OCI-LY7 (cell line): ENCODE data around the gene SCN8A. TPM values are rescaled to one million over a fixed set of nuclear protein-coding genes. Genes with fewer than 3 reads are reported as not detected.

Experiments used
- BruUV-seq: library from RNA; stranded (reverse); fragments of 400-500 nt; replicated peaks from 2 replicates; lab custom pipeline; 2021; lab: Mats Ljungman, UMichigan
- CTCF ChIA-PET: fragments of 300-600 bp; sonication (Branson Sonifier 250); formaldehyde crosslinking; loops from one replicate; lab custom pipeline; 2022; ENCODE audit warnings: antibody characterized with exemption; ENCODE audit not compliant: unreplicated experiment; lab: Charles Lee
- POLR2A ChIA-PET: fragments of 300-600 bp; sonication (Branson Sonifier 250); formaldehyde crosslinking; loops from one replicate; lab custom pipeline; 2022; ENCODE audit warnings: antibody characterized with exemption; lab: Charles Lee
- DNase-seq: peaks from one replicate; pipeline ENCODE4 v3.0.0-alpha.2; 2015; ENCODE audit warnings: low spot score
- H2AFZ ChIP-seq: fragments of 200-600 bp; sonication (generic), shearing (Covaris generic); 2 replicates; pipeline ENCODE4 v1.6.1; 2014; ENCODE audit warnings: mild to moderate bottlenecking, antibody characterized with exemption, low read length, moderate library complexity
- H3K27ac ChIP-seq: fragments of 200-600 bp; sonication (generic); 2 replicates; pipeline ENCODE4 v1.5.1; 2014; ENCODE audit warnings: mixed run types, low read depth, mild to moderate bottlenecking, moderate library complexity, low read length, inconsistent platforms; ENCODE audit not compliant: poor library complexity, severe bottlenecking
- H3K36me3 ChIP-seq: fragments of 200-600 bp; sonication (generic); 2 replicates; pipeline ENCODE4 v1.6.1; 2014; ENCODE audit warnings: mild to moderate bottlenecking, antibody characterized with exemption, low read length, moderate library complexity, mixed read lengths; ENCODE audit not compliant: insufficient read depth
- H3K4me1 ChIP-seq: fragments of 200-600 bp; sonication (generic); 2 replicates; pipeline ENCODE4 v1.5.1; 2014; ENCODE audit warnings: mild to moderate bottlenecking, low read length; ENCODE audit not compliant: insufficient read depth, poor library complexity, severe bottlenecking
- H3K4me2 ChIP-seq: fragments of 200-600 bp; sonication (generic); 2 replicates; pipeline ENCODE4 v1.6.1; 2014; ENCODE audit warnings: mild to moderate bottlenecking, low read length
- H3K4me3 ChIP-seq: fragments of 200-600 bp; sonication (generic); 2 replicates; pipeline ENCODE4 v1.5.1; 2014; ENCODE audit warnings: mild to moderate bottlenecking, low read depth, low read length; ENCODE audit not compliant: poor library complexity, severe bottlenecking
- H3K79me2 ChIP-seq: fragments of 200-600 bp; sonication (generic); 2 replicates; pipeline ENCODE4 v1.6.1; 2016; ENCODE audit warnings: low read depth, mild to moderate bottlenecking, low read length, moderate library complexity, mixed read lengths; ENCODE audit not compliant: insufficient read depth
- H3K9me2 ChIP-seq: fragments of 200-600 bp; sonication (generic); 2 replicates; pipeline ENCODE4 v1.6.1; 2016; ENCODE audit warnings: mild to moderate bottlenecking, low read length, mixed read lengths; ENCODE audit not compliant: insufficient read depth
- H3K9me3 ChIP-seq: fragments of 200-600 bp; sonication (generic); 2 replicates; pipeline ENCODE4 v1.6.1; 2014; ENCODE audit warnings: mild to moderate bottlenecking, mixed run types, low read length, mixed read lengths
- H4K20me1 ChIP-seq: fragments of 200-600 bp; sonication (generic); 2 replicates; pipeline ENCODE4 v1.6.1; 2014; ENCODE audit warnings: mild to moderate bottlenecking, antibody characterized with exemption, low read length, moderate library complexity, mixed read lengths; ENCODE audit not compliant: insufficient read depth
- CTCF ChIP-seq: fragments of 200-600 bp; sonication (generic); conservative IDR thresholded peaks from 2 replicates; pipeline ENCODE4 v1.5.1; 2014; ENCODE audit warnings: mild to moderate bottlenecking, antibody characterized with exemption, low read length, moderate library complexity, mixed read lengths
- EZH2phosphoT487 ChIP-seq: fragments of 200-600 bp; sonication (generic); IDR thresholded peaks from 2 replicates; pipeline ENCODE4 v1.6.1; 2018; ENCODE audit warnings: low read depth, borderline replicate concordance, mild to moderate bottlenecking, mixed run types, antibody characterized with exemption, low read length, moderate library complexity, mixed read lengths
- intact Hi-C: fragments of 100-400 bp; cut with micrococcal nuclease; formaldehyde crosslinking; loops from one replicate; pipeline ENCODE4 v1.10.0; 2022; ENCODE audit not compliant: unreplicated experiment
- total RNA-seq, 2 experiments: library from RNA; depleted of rRNA in 1 of 2; stranded (reverse); fragments of >200 nt in 1 of 2; shearing (Covaris generic) in 1 of 2; gene quantifications; 2 replicates each; pipeline ENCODE4 v1.2.3, GENCODE V29; 2014 to 2022

Gene SCN8A
- total RNA-seq, 2 experiments from 2014 or later, result 0.88 to 2.6 TPM

- Histone ChIP-seq H3K9me3 (no peaks in the 10 kb centered on the region), H3K27ac (no peak overlapping the region), H3K4me2 (no peak overlapping the region), H3K36me3 (no peaks in the 10 kb centered on the region), H2AFZ (no peak overlapping the region), H3K4me1 (no peaks in the 10 kb centered on the region), H3K9me2 (no peaks in the 10 kb centered on the region), H3K79me2 (no peaks in the 10 kb centered on the region), H3K4me3 (no peak overlapping the region), H4K20me1 (no peaks in the 10 kb centered on the region)
- POLR2A ChIA-PET, result interaction anchor here (0.7 kb wide), 1 partner anchor 46 kb away, joined by 3 read pairs; no protein-coding TSS in a partner anchor
- TF ChIP-seq EZH2phosphoT487, result no peak
- no peak for TF ChIP-seq CTCF
- intact Hi-C loops, result no loop called here
- DNase-seq, result no peak
- CTCF ChIA-PET, result no interaction called here
- no TSS peak for BruUV-seq
These were observed 153.9 kb downstream of the SCN8A start for GRCh38 chr12:51744957-51745356.

- TF ChIP-seq EZH2phosphoT487 (no peak), CTCF (no peak)
- intact Hi-C loops, result no loop called here
- POLR2A ChIA-PET, result no interaction called here
- no peak for DNase-seq
- no TSS peak for BruUV-seq
- no peaks in the 10 kb centered on the region for H3K4me1 ChIP-seq
- no peak overlapping the region for H3K27ac ChIP-seq
- H3K4me3 ChIP-seq, result no peak overlapping the region
- no peak overlapping the region for H3K4me2 ChIP-seq
- no peaks in the 10 kb centered on the region for H3K36me3 ChIP-seq
- no peak overlapping the region for H2AFZ ChIP-seq
- H3K9me2 ChIP-seq, result no peaks in the 10 kb centered on the region
- CTCF ChIA-PET, result no interaction called here
- H3K79me2 ChIP-seq, result no peaks in the 10 kb centered on the region
- no peaks in the 10 kb centered on the region for H4K20me1 ChIP-seq
- no peaks in the 10 kb centered on the region for H3K9me3 ChIP-seq
These were observed 155.4 kb downstream of the SCN8A start for GRCh38 chr12:51746416-51746815.

- CTCF ChIA-PET, result no interaction called here
- no peak overlapping the region for H2AFZ ChIP-seq
- H3K9me3 ChIP-seq, result no peaks in the 10 kb centered on the region
- H3K4me2 ChIP-seq, result no peak overlapping the region
- no peak overlapping the region for H3K4me3 ChIP-seq
- no peaks in the 10 kb centered on the region for H3K4me1 ChIP-seq
- POLR2A ChIA-PET, result no interaction called here
- H3K9me2 ChIP-seq, result no peaks in the 10 kb centered on the region
- no peaks in the 10 kb centered on the region for H3K79me2 ChIP-seq
- intact Hi-C loops, result no loop called here
- H4K20me1 ChIP-seq, result no peaks in the 10 kb centered on the region
- no peak overlapping the region for H3K27ac ChIP-seq
- no peak for DNase-seq
- BruUV-seq, result no TSS peak
- no peaks in the 10 kb centered on the region for H3K36me3 ChIP-seq
- TF ChIP-seq EZH2phosphoT487 (no peak), CTCF (no peak)
These were observed 157.2 kb downstream of the SCN8A start for GRCh38 chr12:51748235-51748634.
